ENCODE results near the gene THAP3.

DNA sequence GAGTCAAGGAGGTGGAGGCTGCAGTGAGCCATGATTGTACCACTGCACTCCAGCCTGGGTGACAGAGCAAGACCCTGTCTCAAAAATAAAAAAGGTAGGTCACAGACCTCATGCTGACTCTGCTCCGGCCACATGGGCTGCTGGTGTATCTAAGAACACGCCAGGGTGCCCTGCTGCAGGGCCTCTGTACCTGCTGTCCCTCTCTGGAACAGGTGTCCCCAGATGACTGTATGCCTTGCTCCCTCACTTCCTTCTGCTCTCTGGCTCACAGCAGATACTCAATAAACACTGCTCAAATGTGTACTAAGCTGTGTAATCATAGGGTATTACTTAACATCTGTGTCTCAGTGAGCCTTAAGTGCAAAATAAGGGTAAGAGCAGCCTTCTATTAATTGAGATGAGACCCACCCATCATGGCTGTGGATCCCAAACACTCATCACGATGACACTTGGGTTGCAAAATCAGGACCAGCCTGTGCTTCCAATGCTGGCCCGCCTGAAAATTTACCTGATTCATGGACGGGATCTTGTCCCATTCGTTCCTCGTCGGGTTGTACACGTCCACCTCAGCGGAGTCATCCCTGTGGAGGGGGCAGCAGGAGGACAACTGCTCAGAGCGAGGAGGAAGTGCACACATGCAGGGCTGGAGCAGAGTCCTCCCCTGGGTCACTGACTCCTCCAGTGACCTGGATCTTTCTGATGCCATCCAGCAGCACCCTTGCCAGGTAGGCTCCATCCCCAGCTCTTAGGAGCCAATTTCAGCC is 29.5 kb upstream of the THAP3 start:
- TF ChIP-seq EP300 (IDR thresholded peaks at IDR 0.05) (no peak), POLR2AphosphoS5 (IDR thresholded peaks at IDR 0.05) (no peak)
